ENCODE measurements around the gene NSUN2.

NSUN2 gene

DNA sequence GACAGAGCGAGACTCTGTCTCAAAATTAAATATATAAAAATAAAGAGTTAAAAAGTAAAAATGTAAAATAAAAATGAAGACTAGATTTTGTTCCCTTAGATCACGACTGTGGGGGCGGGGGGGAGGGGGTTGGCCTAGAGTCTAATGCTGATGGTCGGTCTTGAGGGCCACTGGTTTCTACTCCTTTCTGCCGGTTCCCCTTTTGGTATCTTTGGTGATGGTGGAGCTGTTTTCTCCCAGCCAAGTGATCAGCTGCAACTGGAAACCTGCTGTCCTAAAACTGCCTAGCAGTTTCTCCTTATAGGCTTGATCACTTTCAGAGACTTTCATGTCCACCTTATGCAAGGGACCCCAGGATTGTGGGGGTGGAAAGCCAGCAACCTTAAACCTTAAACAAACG, 1.5 kb upstream of the NSUN2 start:
- DNase-seq (ENCODE audit: insufficient read length, low spot score) (peak; percentile 17), FAIRE-seq (no peak)
- TF ChIP-seq POLR2A (IDR thresholded peaks at IDR 0.05; ENCODE audit: low read depth, low read length) = no peak

DNA sequence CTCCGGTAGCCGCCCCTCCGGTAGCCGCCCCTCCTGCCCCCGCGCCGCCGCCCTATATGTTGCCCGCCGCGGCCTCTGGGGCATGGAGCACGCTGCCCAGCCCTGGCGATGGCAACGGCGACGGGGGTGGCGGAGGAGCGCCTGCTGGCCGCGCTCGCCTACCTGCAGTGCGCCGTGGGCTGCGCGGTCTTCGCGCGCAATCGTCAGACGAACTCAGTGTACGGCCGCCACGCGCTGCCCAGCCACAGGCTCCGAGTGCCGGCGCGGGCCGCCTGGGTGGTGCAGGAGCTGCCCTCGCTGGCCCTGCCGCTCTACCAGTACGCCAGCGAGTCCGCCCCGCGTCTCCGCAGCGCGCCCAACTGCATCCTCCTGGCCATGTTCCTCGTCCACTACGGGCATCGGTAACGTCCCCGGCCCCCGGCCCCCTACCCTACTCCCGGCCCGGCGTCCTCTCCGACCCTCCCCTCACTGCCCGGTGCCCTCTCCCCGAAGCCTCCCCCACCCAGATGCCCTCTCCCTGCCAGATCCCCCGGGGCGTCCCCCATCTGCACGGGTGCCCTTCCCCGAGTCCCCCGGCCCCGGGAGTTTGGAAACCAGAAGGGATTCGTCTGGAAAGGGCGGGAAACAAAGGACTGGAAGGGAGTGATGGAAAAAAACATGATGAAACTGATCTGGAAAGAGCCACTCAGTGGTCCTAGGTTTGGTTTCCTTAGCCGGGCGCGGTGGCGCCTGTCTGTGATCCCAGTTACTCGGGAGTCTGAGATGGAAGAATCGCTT, 813 bp upstream of the NSUN2 start:
- TF ChIP-seq POLR2A (IDR thresholded peaks at IDR 0.05; ENCODE audit: low read depth, low read length) = peak; percentile 53
- no peak for FAIRE-seq
- DNase-seq (ENCODE audit: insufficient read length, low spot score) = peak; percentile 78

DNA sequence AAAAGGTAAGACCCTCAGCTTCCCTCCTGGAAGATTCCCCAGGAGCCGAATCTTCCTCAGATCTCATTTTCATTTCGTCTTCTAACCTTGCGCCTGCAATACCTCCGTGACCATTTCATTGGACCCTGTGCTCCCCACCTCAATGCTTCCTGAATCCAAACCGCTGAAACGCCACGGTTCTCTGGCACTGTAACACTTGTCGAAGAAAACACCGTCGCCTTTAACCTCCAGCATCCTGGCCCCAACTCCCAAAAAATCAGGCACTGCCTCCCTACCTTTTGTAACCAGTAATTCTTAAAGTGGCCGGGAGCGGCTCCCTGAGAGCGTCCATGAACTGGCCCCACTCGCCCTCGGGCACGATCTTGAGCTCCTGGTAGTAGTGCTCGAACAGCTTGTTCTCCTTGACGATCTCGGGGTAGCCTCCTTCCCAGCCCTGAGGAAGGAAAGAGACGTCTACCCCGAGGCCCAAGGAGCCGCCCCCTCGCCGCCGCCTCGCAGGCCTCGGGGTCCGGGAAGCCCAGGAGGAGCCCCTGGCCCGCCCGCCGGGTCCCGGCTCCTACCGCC, 438 bp downstream of the NSUN2 start:
- no peak for TF ChIP-seq POLR2A (IDR thresholded peaks at IDR 0.05; ENCODE audit: low read depth, low read length)
- no peak for FAIRE-seq
- peak; percentile 49 for DNase-seq (ENCODE audit: insufficient read length, low spot score)

DNA sequence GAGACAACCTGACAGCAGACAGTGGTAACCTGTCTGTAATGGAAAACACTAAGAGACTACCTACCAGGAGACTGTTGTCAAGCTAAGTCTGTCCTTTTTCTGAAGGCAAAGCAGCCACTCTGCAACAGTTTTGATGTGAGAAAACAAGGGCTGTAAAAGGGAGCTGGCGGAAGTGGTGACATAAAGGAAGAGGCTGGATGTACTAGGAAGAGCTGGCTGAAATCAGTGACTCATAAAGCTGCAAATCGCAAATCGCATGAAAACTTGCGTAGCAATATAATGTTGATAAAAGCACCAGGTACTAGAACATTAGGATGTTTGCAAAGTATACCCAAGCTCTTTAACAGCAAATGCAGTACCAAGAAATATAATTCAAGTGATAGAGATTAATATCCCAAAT, 1.4 kb downstream of the NSUN2 start:
- DNase-seq (ENCODE audit: insufficient read length, low spot score) = no peak
- FAIRE-seq = no peak
- TF ChIP-seq POLR2A (IDR thresholded peaks at IDR 0.05; ENCODE audit: low read depth, low read length) = no peak

DNA sequence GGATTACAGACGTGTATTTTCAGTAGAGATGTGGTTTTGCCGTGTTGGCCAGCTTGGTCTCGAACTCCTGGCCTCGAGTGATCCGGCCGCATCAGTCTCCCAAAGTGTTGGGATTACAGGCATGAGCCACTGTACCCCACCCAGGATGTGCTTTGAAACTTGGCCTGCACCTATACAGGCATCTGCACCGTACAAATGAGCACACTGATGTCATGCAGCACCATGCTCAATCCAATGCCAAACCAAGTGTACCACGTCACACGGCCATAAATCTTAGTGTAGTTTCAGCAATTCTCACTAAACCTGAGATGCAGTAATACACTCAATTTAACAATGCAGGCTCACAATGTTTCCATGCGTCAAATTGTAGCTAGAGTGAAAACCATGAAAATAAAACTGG, 6.3 kb downstream of the NSUN2 start:
- TF ChIP-seq POLR2A (IDR thresholded peaks at IDR 0.05; ENCODE audit: low read depth, low read length) = no peak
- FAIRE-seq (no peak), DNase-seq (ENCODE audit: insufficient read length, low spot score) (no peak)

DNA sequence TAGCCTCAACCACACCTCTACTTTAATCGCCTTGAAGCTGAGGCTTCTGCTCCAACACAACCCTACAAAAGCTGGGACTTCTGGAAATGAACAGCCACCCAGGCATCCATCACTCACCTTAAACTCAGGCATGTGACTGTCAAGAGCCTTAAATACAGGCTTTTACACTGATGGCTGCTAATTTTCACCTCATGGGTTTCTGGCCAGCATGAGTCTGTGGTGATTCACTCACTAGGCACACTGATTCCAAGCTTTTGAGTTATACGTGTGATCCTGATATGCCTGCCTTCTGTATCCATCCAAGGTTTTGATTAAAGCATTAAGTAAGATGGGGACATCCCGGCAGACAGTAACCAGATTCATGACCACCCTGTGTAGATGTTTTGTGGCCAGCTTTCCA, 8.9 kb downstream of the NSUN2 start:
- FAIRE-seq (no peak), DNase-seq (ENCODE audit: insufficient read length, low spot score) (no peak)
- TF ChIP-seq POLR2A (IDR thresholded peaks at IDR 0.05; ENCODE audit: low read depth, low read length) = no peak

DNA sequence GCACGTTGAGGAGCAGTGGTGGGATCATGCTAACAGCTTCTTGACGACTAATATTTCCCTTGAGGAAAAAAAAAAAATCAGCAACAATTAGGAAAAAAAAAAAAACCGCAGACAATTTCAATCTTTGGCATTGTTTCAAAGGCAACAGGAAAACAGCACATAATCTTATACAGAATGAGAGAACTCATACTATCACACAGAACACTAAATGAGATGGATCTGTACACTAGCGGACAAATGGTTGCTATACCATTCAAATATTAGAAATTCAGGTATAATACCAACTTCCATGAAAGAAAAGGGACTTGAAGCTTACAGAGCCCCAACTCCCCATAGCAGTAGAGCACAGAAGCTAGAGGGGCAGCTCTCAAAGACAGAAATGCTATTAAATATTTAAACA, 9.6 kb downstream of the NSUN2 start:
- FAIRE-seq = no peak

DNA sequence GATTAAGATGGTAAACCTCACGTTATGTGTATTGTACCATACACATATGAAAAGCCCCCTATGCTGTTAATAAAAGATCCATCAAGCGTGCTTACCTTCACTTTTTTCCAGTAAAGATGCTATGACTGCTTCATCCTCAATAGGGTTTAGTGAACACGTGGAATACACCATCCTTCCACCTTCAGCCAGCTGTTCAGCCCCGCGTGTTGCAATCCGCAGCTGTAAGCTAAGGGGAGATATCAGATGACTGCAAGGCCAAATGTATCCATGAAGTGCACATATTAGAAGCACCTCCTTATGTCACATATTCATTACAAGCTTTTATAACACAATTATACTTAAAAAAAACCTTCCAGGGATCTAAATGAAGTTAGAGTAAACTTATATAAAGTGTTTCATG, 16.2 kb downstream of the NSUN2 start:
- no peak for DNase-seq (ENCODE audit: insufficient read length, low spot score)
- no peak for TF ChIP-seq POLR2A (IDR thresholded peaks at IDR 0.05; ENCODE audit: low read depth, low read length)
- FAIRE-seq = no peak

More for the DNA sequence above, 9.6 kb downstream of the NSUN2 start:
- no peak for TF ChIP-seq POLR2A (IDR thresholded peaks at IDR 0.05; ENCODE audit: low read depth, low read length)
- DNase-seq (ENCODE audit: insufficient read length, low spot score) = no peak

DNA sequence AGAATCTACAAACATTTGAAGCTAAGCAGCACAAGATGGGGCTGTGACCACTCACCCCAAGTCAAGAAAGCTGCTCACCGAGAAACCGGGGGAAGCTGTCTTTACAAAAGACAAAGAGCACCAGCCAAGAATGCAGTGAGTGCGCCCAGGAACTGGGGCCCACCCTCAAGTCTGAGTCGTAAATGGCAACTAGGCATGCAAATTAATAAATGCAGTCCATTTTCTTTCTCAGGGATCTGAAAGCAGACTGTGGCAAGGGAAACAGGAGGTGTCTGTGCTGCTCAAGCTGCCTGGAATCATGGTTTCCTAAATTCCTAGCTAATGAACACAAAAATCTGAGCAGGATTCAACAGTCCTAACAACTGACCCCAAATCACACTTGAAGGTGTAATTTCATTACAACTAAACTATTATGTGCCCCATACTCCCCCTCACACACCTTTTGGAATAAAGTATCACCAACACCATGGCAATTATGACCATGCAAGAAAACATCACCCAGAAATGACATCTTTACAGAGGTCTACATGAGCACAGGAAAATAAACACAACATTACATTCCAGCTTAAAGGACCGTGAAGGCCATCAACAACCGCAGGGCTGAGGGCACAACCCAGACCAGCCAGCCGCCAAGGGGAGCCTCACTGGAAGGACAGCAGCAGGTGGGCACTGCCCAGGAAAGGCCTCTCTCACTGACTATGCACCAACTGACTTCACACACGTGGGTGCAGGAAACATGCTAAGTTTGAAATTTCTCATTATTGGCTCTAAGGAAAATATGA, 17.6 kb downstream of the NSUN2 start:
- DNase-seq (ENCODE audit: insufficient read length, low spot score) (no peak), FAIRE-seq (no peak)
- TF ChIP-seq POLR2A (IDR thresholded peaks at IDR 0.05; ENCODE audit: low read depth, low read length) = no peak

DNA sequence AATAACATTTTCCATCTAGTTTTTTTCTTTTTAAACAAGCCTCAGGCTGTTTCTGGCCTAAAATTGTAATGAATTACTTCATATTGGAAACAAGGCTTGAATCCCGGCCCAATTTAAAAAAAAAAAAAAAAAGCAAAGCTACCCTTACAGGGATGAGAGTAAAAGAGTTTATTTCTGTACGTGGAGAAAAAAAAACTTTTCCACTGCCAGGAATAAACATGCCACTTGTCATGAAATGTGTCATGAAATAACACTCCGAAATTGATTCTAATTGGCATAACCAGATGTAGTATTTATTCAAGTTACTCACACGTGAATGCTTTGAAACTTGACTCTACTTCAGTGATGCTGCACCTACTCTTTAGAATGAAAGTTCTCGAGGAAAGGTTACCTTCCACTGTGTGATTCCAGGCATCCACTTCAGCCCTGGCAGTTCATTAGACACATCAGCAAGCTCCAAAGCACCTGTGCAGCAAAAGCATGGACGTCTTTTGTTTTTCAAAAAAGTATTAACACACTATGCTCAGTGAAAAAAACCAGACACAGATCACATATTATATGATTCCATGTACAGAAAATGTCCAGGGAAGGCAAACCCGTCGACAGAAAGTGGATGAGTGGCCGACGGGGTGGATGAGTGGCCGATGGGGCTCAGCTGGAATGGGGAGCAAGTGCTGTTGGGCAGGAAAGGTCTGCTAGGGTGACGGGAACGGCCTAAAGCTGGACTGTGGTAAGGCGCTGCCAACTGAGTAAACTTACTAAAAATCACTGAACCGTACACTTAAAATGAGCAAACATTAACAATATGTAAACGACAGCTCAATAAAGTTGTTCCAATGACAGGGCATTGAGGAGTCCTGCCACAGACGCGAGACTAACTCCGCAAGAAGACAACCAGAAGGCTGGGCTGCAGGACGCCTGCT, 21.2 kb downstream of the NSUN2 start:
- FAIRE-seq = no peak

DNA sequence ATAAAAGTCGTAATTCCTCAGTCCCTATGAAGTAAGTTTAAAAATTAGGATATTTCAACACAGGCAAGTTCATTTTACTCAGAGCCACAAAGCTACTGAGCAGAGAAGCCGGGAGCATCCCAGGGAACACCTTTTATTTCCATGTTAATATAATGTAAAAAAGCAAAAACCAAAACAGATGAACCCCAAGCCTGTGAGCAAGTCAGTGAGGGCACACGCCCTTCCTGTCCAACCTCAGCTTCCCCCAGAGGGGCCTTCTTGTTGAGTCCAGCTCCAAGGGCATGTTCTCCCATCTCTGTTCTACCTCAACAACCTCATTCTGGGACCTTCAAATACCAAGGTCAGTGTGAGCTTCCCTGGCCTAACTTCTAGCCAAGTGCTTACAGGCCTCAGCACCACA, 24.8 kb downstream of the NSUN2 start:
- TF ChIP-seq POLR2A (IDR thresholded peaks at IDR 0.05; ENCODE audit: low read depth, low read length) = no peak
- DNase-seq (ENCODE audit: insufficient read length, low spot score) (no peak), FAIRE-seq (no peak)

More for the DNA sequence above, 21.2 kb downstream of the NSUN2 start:
- no peak for TF ChIP-seq POLR2A (IDR thresholded peaks at IDR 0.05; ENCODE audit: low read depth, low read length)
- DNase-seq (ENCODE audit: insufficient read length, low spot score) = no peak

DNA sequence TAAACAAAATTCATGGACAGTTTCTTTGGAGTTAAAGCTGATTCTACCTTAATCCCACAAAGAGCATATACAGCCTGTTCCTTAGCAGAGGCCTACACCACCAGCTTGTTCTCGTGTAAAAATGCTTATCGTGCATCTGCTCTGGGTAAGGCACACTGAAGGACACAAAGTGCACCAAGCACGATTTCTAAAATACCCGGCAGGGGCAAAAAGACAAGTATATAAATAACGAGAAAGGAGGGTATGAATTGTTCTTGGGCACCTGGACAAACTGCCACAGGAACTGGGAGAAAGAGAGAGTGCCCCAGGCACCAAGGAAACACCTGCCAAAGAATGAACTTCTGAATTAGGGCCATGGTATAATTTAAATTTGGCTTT, 25.3 kb downstream of the NSUN2 start:
- TF ChIP-seq POLR2A (IDR thresholded peaks at IDR 0.05; ENCODE audit: low read depth, low read length) = no peak
- DNase-seq (ENCODE audit: insufficient read length, low spot score) (no peak), FAIRE-seq (no peak)

DNA sequence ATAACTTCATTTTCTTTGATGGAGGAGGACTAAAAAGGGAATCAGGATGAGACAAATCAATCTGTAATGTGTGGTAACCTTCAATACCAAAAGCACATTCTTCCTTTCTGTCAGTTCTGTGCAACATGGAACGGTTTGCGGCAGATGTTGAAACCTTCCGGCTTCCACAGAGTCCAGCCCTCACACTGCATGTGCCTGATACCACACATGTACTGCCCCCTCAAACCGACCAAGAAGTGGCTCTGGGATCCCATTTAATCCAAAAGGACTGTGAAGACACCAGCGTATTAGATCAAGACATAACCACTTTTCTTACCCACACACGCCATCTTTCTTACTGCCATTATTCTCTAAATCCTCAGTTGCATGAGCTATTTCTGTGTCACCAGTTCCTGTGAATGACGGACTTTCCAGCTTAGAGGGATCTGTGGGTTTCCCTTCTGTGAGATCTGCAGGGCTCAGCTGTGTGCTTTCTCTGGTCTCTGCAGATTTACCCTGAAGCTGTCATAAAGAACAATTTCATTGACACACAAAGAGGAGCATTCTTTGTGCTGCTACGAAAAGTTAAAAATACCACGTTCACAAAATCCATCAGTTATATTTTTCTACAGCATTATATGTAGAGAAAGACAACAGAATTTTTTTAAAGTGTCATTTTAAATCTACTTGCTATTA, 25.8 kb downstream of the NSUN2 start:
- TF ChIP-seq POLR2A (IDR thresholded peaks at IDR 0.05; ENCODE audit: low read depth, low read length) = no peak
- DNase-seq (ENCODE audit: insufficient read length, low spot score) = no peak
- FAIRE-seq = no peak
